ENCODE data around the gene CKS2.

The CKS2 gene

GRCh38 chr9:89350988-89351557, 40.1 kb downstream of the CKS2 start:
- TF ChIP-seq, protein P1, sequence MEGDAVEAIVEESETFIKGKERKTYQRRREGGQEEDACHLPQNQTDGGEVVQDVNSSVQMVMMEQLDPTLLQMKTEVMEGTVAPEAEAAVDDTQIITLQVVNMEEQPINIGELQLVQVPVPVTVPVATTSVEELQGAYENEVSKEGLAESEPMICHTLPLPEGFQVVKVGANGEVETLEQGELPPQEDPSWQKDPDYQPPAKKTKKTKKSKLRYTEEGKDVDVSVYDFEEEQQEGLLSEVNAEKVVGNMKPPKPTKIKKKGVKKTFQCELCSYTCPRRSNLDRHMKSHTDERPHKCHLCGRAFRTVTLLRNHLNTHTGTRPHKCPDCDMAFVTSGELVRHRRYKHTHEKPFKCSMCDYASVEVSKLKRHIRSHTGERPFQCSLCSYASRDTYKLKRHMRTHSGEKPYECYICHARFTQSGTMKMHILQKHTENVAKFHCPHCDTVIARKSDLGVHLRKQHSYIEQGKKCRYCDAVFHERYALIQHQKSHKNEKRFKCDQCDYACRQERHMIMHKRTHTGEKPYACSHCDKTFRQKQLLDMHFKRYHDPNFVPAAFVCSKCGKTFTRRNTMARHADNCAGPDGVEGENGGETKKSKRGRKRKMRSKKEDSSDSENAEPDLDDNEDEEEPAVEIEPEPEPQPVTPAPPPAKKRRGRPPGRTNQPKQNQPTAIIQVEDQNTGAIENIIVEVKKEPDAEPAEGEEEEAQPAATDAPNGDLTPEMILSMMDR (IDR thresholded peaks at IDR 0.05; ENCODE audit: insufficient read depth, low read length, missing control alignments), result no peak
- ChIA-PET CTCF (interaction anchor here (0.8 kb wide), 1 partner anchor 197 kb away, joined by 3 read pairs; no protein-coding TSS in a partner anchor), POLR2A (no interaction called here)
- no peak overlapping the region for H3K4me3 ChIP-seq (ENCODE audit: low read depth, low read length)
- no peak for DNase-seq (ENCODE audit: low read depth, low spot score)

- no peak for DNase-seq (ENCODE audit: low read depth, low spot score)
- CTCF ChIA-PET, result interaction anchor here (0.8 kb wide), 1 partner anchor 197 kb away, joined by 3 read pairs; no protein-coding TSS in a partner anchor
- TF ChIP-seq, protein P1 (IDR thresholded peaks at IDR 0.05; ENCODE audit: insufficient read depth, low read length, missing control alignments), result no peak
- H3K4me3 ChIP-seq (ENCODE audit: low read depth, low read length), result no peak overlapping the region
- POLR2A ChIA-PET, result no interaction called here
Observed at GRCh38 chr9:89351584-89352300, 40.7 kb downstream of the CKS2 start.

- DNase-seq (ENCODE audit: low read depth, low spot score), result no peak
- POLR2A ChIA-PET, result no interaction called here
- CTCF ChIA-PET, result no interaction called here
Observed at GRCh38 chr9:89352451-89352850, 41.5 kb downstream of the CKS2 start.

GRCh38 chr9:89352874-89353649, 42.1 kb downstream of the CKS2 start:
- TF ChIP-seq, protein P1 (IDR thresholded peaks at IDR 0.05; ENCODE audit: insufficient read depth, low read length, missing control alignments), result no peak
- ChIA-PET CTCF (no interaction called here), POLR2A (no interaction called here)
- no peak for DNase-seq (ENCODE audit: low read depth, low spot score)
- H3K4me3 ChIP-seq (ENCODE audit: low read depth, low read length), result no peak overlapping the region

More at GRCh38 chr9:89352451-89352850, 41.5 kb downstream of the CKS2 start:
- TF ChIP-seq, protein P1 (IDR thresholded peaks at IDR 0.05; ENCODE audit: insufficient read depth, low read length, missing control alignments), result no peak
- H3K4me3 ChIP-seq (ENCODE audit: low read depth, low read length), result no peak overlapping the region

DNA sequence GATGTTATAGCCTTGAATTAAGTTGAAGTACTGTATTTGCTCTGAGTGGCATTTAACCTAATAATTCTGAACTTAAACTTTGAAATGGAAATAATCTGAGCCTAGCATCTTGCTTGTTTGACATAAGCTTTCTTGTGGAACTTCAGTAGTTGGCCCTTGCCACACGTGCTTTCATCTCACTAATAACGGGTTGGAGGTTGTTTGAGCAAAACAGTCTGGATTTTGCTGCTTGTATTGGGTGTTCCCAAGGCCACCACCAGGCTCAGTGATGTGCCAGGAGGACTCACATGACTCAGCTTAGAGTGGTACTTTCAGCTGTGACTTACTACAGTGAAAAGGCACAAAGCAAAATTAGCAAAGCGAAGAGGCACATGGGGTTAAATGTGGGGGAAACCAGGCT, 43.0 kb downstream of the CKS2 start:
- H3K4me3 ChIP-seq (ENCODE audit: low read depth, low read length), result no peak overlapping the region
- TF ChIP-seq, protein P1 (IDR thresholded peaks at IDR 0.05; ENCODE audit: insufficient read depth, low read length, missing control alignments), result no peak
- DNase-seq (ENCODE audit: low read depth, low spot score), result no peak
- POLR2A ChIA-PET, result no interaction called here
- CTCF ChIA-PET, result no interaction called here

DNA sequence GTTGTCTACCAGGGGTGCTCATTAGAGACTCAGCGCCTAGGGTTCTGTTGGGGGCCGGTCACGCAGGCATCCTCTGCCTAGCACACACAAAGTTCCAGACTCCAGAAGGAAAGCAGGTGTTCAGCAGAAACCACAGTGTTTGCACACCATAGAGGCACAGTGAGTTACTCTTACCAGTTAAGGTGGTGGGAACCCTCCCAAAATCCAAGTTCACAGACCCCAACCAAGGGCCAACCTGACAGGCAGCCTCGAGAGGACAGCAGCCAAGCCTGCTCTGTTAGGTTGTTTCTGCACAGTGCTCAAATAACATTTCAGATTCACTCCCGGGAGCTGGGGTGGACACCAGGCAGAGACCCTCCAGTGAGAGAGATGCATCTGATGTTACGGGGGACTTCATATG, 43.5 kb downstream of the CKS2 start:
- no peak for DNase-seq (ENCODE audit: low read depth, low spot score)
- TF ChIP-seq, protein P1 (IDR thresholded peaks at IDR 0.05; ENCODE audit: insufficient read depth, low read length, missing control alignments), result no peak
- ChIA-PET POLR2A (no interaction called here), CTCF (no interaction called here)
- no peak overlapping the region for H3K4me3 ChIP-seq (ENCODE audit: low read depth, low read length)

All from AG04449 (cell line).